HEK293 (cell line): Measurements from ENCODE around the gene TMEM98.

Source experiments
- CTCF ChIA-PET: fragments of 350-600 bp; formaldehyde crosslinking; extraction: SDS; loops from one replicate; lab custom pipeline; 2021; ENCODE audit warnings: antibody characterized with exemption; lab: Yijun Ruan, JAX
- POLR2A ChIA-PET: fragments of 300-600 bp; formaldehyde crosslinking; extraction: SDS; loops from one replicate; lab custom pipeline; 2020; ENCODE audit warnings: antibody characterized with exemption, inconsistent platforms; lab: Yijun Ruan, JAX
- H3K27ac ChIP-seq: fragments of 200-500 bp; sonication (Bioruptor generic); 2 replicates; pipeline ENCODE4 v1.5.1; 2014; ENCODE audit warnings: low read depth, low read length, control low read depth, inconsistent platforms; ENCODE audit errors: extremely low read depth
- H3K36me3 ChIP-seq, 2 experiments: fragments of 200-500 bp in 1 of 2; sonication (Bioruptor generic) in 1 of 2; 1 replicate in 1 of 2; 2 replicates in 1 of 2; pipeline ENCODE4 v1.5.1; 2014 to 2017; ENCODE audit warnings: inconsistent platforms in 2 of 2, low read length in 2 of 2; ENCODE audit not compliant: control insufficient read depth in 2 of 2, insufficient read depth in 1 of 2
- H3K4me1 ChIP-seq: fragments of 200-500 bp; sonication (Bioruptor generic); 2 replicates; pipeline ENCODE4 v1.5.1; 2014; ENCODE audit warnings: mild to moderate bottlenecking, low read length, inconsistent platforms; ENCODE audit not compliant: control insufficient read depth, insufficient read depth
- H3K4me3 ChIP-seq: 2 replicates; pipeline ENCODE4 v1.5.1; 2011; ENCODE audit warnings: low read depth, mild to moderate bottlenecking, control low read depth, low read length, moderate library complexity
- H3K9me3 ChIP-seq: fragments of 200-500 bp; sonication (Bioruptor generic); 2 replicates; pipeline ENCODE4 v1.5.1; 2014; ENCODE audit warnings: low read depth, low read length, inconsistent platforms; ENCODE audit not compliant: control insufficient read depth, insufficient read depth
- ATF2 ChIP-seq: fragments of 450-650 bp; formaldehyde crosslinking; IDR thresholded peaks from 2 replicates; pipeline ENCODE4 v1.5.1; 2016; ENCODE audit warnings: missing biosample characterization, missing genetic modification characterization, low read depth
- CTCF ChIP-seq: fragments of 450-650 bp; formaldehyde crosslinking; IDR thresholded peaks from 2 replicates; pipeline ENCODE4 v1.5.1; 2016; ENCODE audit warnings: missing biosample characterization, missing genetic modification characterization
- GLIS1 ChIP-seq: fragments of 450-650 bp; formaldehyde crosslinking; IDR thresholded peaks from 2 replicates; pipeline ENCODE4 v1.5.1; 2016; ENCODE audit warnings: missing biosample characterization, missing genetic modification characterization
- PRDM1 ChIP-seq: fragments of 450-650 bp; formaldehyde crosslinking; IDR thresholded peaks from 2 replicates; pipeline ENCODE4; 2016; ENCODE audit warnings: missing biosample characterization, missing genetic modification characterization
- ZBTB17 ChIP-seq: fragments of 450-650 bp; formaldehyde crosslinking; IDR thresholded peaks from 2 replicates; pipeline ENCODE4 v1.5.1; 2016; ENCODE audit warnings: missing biosample characterization, missing genetic modification characterization
- ZBTB7A ChIP-seq: fragments of 450-650 bp; formaldehyde crosslinking; IDR thresholded peaks from 2 replicates; pipeline ENCODE4 v1.5.1; 2016; ENCODE audit warnings: low read depth, missing biosample characterization, missing genetic modification characterization
- ZNF121 ChIP-seq: fragments of 450-650 bp; formaldehyde crosslinking; IDR thresholded peaks from 2 replicates; pipeline ENCODE4 v1.5.1; 2016; ENCODE audit warnings: missing biosample characterization, missing genetic modification characterization
- ZNF16 ChIP-seq: fragments of 450-650 bp; formaldehyde crosslinking; IDR thresholded peaks from 2 replicates; pipeline ENCODE4 v1.5.1; 2016; ENCODE audit warnings: low read depth, missing biosample characterization, missing genetic modification characterization
- ZNF175 ChIP-seq: fragments of 450-650 bp; formaldehyde crosslinking; IDR thresholded peaks from 2 replicates; pipeline ENCODE4 v1.5.1; 2016; ENCODE audit warnings: missing biosample characterization, missing genetic modification characterization
- ZNF2 ChIP-seq: fragments of 450-650 bp; formaldehyde crosslinking; IDR thresholded peaks from 2 replicates; pipeline ENCODE4 v1.5.1; 2016; ENCODE audit warnings: missing biosample characterization, missing genetic modification characterization
- ZNF202 ChIP-seq: fragments of 450-650 bp; formaldehyde crosslinking; IDR thresholded peaks from 2 replicates; pipeline ENCODE4 v1.5.1; 2016; ENCODE audit warnings: missing biosample characterization, missing genetic modification characterization, borderline replicate concordance
- ZNF23 ChIP-seq: fragments of 450-650 bp; formaldehyde crosslinking; IDR thresholded peaks from 2 replicates; pipeline ENCODE4 v1.5.1; 2016; ENCODE audit warnings: missing biosample characterization, missing genetic modification characterization, borderline replicate concordance
- ZNF391 ChIP-seq: fragments of 450-650 bp; formaldehyde crosslinking; IDR thresholded peaks from 2 replicates; pipeline ENCODE4 v1.5.1; 2016; ENCODE audit warnings: low read depth, missing biosample characterization, missing genetic modification characterization, borderline replicate concordance
- ZNF529 ChIP-seq: fragments of 450-650 bp; formaldehyde crosslinking; IDR thresholded peaks from 2 replicates; pipeline ENCODE4 v1.5.1; 2017; ENCODE audit warnings: missing genetic modification characterization, missing biosample characterization; ENCODE audit not compliant: insufficient replicate concordance
- ZNF549 ChIP-seq: fragments of 450-650 bp; IDR thresholded peaks from 2 replicates; pipeline ENCODE4 v1.5.1; 2018; ENCODE audit warnings: missing biosample characterization, missing genetic modification characterization, mild to moderate bottlenecking, inconsistent platforms, moderate library complexity
- ZNF558 ChIP-seq: fragments of 450-650 bp; formaldehyde crosslinking; IDR thresholded peaks from 2 replicates; pipeline ENCODE4 v1.5.1; 2016; ENCODE audit warnings: missing biosample characterization, missing genetic modification characterization
- ZNF571 ChIP-seq: fragments of 450-650 bp; formaldehyde crosslinking; IDR thresholded peaks from 2 replicates; pipeline ENCODE4 v1.5.0; 2017; ENCODE audit warnings: missing biosample characterization, missing genetic modification characterization
- ZNF610 ChIP-seq: fragments of 450-650 bp; formaldehyde crosslinking; IDR thresholded peaks from 2 replicates; pipeline ENCODE4 v1.5.1; 2016; ENCODE audit warnings: missing biosample characterization, missing genetic modification characterization, borderline replicate concordance
- ZNF654 ChIP-seq: fragments of 450-650 bp; formaldehyde crosslinking; IDR thresholded peaks from 2 replicates; pipeline ENCODE4 v1.5.1; 2016; ENCODE audit warnings: low read depth, missing biosample characterization, missing genetic modification characterization
- ZNF660 ChIP-seq: fragments of 450-650 bp; IDR thresholded peaks from 2 replicates; pipeline ENCODE4 v1.5.1; 2018; ENCODE audit warnings: missing biosample characterization, mild to moderate bottlenecking, missing genetic modification characterization
- ZNF704 ChIP-seq: fragments of 450-650 bp; formaldehyde crosslinking; IDR thresholded peaks from 2 replicates; pipeline ENCODE4 v1.5.1; 2016; ENCODE audit warnings: missing biosample characterization, missing genetic modification characterization
- ZNF837 ChIP-seq: fragments of 450-650 bp; formaldehyde crosslinking; IDR thresholded peaks from 2 replicates; pipeline ENCODE4 v1.5.1; 2016; ENCODE audit warnings: missing biosample characterization, missing genetic modification characterization
- TF ChIP-seq, protein P1 (sequence below): fragments of 450-650 bp; formaldehyde crosslinking; IDR thresholded peaks from 2 replicates; pipeline ENCODE4 v1.5.1; 2017; ENCODE audit warnings: missing biosample characterization, missing genetic modification characterization
- TF ChIP-seq, protein P2 (sequence below): fragments of 450-650 bp; formaldehyde crosslinking; IDR thresholded peaks from 2 replicates; pipeline ENCODE4 v1.5.1; 2017; ENCODE audit warnings: missing biosample characterization, missing genetic modification characterization

Gene TMEM98

DNA sequence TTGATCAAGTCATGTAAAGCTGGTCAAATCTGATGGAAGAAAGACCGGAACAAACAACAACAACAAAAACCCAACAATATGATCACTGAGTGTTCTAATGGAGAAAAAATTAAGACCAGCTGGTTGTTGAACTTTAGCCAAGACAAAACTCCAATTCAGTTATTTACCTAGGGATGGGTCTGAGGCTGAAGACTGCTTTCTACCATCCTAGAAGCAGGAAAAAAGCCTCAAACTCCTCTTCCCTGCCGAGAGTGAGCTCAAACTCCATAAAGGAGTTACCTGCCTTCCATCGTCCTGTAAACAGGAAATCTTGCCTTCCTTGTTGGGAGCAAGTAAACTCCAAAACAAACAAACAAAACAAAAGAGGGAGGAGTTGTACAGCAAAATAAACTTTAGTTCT is 23.1 kb upstream of the TMEM98 start:
- no peaks in the 10 kb centered on the region for H3K9me3 ChIP-seq
- no peak overlapping the region for H3K4me3 ChIP-seq
- no peak overlapping the region for H3K27ac ChIP-seq
- CTCF ChIA-PET = interaction anchor here (0.6 to 2.1 kb wide), 5 partner anchors 10 to 134 kb away, joined by 3 to 8 read pairs (median 3); partner anchors contain the start of gene MYO1D
- POLR2A ChIA-PET = no interaction called here
- no peaks in the 10 kb centered on the region for H3K36me3 ChIP-seq
- no peaks in the 10 kb centered on the region for H3K4me1 ChIP-seq
- TF ChIP-seq ZNF610 (tag by site-specific recombination) = no peak
- no peak for TF ChIP-seq PRDM1 (tag by site-specific recombination)
- TF ChIP-seq ATF2 (tag by site-specific recombination) = no peak
- TF ChIP-seq, protein P1, sequence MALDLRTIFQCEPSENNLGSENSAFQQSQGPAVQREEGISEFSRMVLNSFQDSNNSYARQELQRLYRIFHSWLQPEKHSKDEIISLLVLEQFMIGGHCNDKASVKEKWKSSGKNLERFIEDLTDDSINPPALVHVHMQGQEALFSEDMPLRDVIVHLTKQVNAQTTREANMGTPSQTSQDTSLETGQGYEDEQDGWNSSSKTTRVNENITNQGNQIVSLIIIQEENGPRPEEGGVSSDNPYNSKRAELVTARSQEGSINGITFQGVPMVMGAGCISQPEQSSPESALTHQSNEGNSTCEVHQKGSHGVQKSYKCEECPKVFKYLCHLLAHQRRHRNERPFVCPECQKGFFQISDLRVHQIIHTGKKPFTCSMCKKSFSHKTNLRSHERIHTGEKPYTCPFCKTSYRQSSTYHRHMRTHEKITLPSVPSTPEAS (tag by site-specific recombination) = no peak
- no peak for TF ChIP-seq ZNF391 (tag by site-specific recombination)
- no peak for TF ChIP-seq ZNF23
- TF ChIP-seq ZNF175 (tag by site-specific recombination) = no peak
- no peak for TF ChIP-seq ZNF121 (tag by site-specific recombination)
- TF ChIP-seq ZNF529 (tag by site-specific recombination) = no peak
- no peak for TF ChIP-seq ZNF202
- no peak for TF ChIP-seq ZNF571 (tag by site-specific recombination)
- TF ChIP-seq, protein P2, sequence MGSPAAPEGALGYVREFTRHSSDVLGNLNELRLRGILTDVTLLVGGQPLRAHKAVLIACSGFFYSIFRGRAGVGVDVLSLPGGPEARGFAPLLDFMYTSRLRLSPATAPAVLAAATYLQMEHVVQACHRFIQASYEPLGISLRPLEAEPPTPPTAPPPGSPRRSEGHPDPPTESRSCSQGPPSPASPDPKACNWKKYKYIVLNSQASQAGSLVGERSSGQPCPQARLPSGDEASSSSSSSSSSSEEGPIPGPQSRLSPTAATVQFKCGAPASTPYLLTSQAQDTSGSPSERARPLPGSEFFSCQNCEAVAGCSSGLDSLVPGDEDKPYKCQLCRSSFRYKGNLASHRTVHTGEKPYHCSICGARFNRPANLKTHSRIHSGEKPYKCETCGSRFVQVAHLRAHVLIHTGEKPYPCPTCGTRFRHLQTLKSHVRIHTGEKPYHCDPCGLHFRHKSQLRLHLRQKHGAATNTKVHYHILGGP = no peak
- no peak for TF ChIP-seq ZNF704 (tag by site-specific recombination)
- TF ChIP-seq, all 188 proteins: peak for 0

- Histone ChIP-seq H3K4me3 (no peak overlapping the region), H3K27ac (no peak overlapping the region), H3K36me3 (no peaks in the 10 kb centered on the region), H3K4me1 (no peaks in the 10 kb centered on the region), H3K9me3 (no peaks in the 10 kb centered on the region)
- ChIA-PET POLR2A (interaction anchor here (0.7 kb wide), 2 partner anchors 26 to 30 kb away, joined by 5 to 6 read pairs; no protein-coding TSS in a partner anchor), CTCF (interaction anchor here (0.7 to 7.6 kb wide), 6 partner anchors 29 to 172 kb away, joined by 3 to 105 read pairs (median 4); no protein-coding TSS in a partner anchor)
- TF ChIP-seq ZNF16 (tag by site-specific recombination) = no peak
Measured at GRCh38 chr17:32907583-32907982, 20.4 kb upstream of the TMEM98 start.

DNA sequence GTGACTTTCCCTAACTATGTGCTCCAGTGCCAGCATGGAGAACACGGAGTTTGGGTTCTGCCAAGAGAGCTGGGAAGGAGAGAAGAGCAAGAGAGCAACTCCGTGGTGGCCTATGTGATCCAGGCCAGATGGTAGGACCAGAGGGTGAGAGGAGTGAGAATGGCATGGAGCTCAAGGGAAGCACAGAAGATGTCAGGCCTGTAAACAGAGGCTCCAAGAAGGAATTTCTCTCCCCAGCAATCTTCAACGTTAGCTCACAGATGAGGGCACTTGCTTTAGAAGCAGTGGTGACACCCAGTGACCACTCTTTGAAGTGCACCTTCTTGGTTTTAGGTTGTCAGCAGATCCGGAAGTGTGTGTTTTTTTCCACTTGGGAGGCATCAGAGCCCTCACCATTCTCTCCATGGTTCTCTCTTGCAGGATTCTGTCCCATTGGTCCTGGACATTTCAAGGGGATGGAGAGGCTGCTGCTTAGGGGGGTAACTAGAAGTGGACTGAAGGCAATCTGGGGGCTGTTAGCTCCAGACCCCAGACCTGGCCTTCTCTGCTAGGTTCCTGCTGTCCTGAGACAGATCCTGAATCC is 18.1 kb upstream of the TMEM98 start:
- POLR2A ChIA-PET = interaction anchor here (0.7 to 1.0 kb wide), 4 partner anchors 10 to 127 kb away, joined by 4 to 5 read pairs (median 4); partner anchors contain the start of gene MYO1D
- Histone ChIP-seq H3K27ac (no peak overlapping the region), H3K4me1 (no peaks in the 10 kb centered on the region), H3K36me3 (no peaks in the 10 kb centered on the region), H3K4me3 (no peak overlapping the region), H3K9me3 (no peaks in the 10 kb centered on the region)
- CTCF ChIA-PET = interaction anchor here (0.6 to 7.6 kb wide), 31 partner anchors 10 to 447 kb away, joined by 3 to 105 read pairs (median 4); partner anchors contain the start of genes MYO1D and TMEM98
- TF ChIP-seq ZNF654 (tag by site-specific recombination) (peak; percentile 91), ZNF558 (no peak), ZBTB17 (peak; percentile 48; the same call in 1 of the 2 replicates), ZNF2 (tag by site-specific recombination) (0 out of 2 replicates have a peak, but pooled peaks have one; percentile 46), ZBTB7A (tag by site-specific recombination) (no peak), ZNF549 (tag by site-specific recombination) (no peak), GLIS1 (tag by site-specific recombination) (no peak; the same call in 1 of the 2 replicates), ZNF837 (tag by site-specific recombination) (no peak), ZNF660 (tag by site-specific recombination) (peak; percentile 48; the same call in 1 of the 2 replicates), CTCF (tag by site-specific recombination) (peak; percentile 71; the same call in 1 of the 2 replicates)
